WI38 (cell line): Measurements from ENCODE around the gene MAPRE2.

Experiments used
- H3K4me3 ChIP-seq: 2 replicates; pipeline ENCODE4 v1.5.1; 2011; ENCODE audit warnings: low read depth, mild to moderate bottlenecking, control low read depth, low read length
- CTCF ChIP-seq: IDR thresholded peaks from 2 replicates; pipeline ENCODE4 v1.5.1; 2012; ENCODE audit warnings: low read depth, mild to moderate bottlenecking, control low read depth, low read length

MAPRE2 gene

GRCh38 chr18:35045121-35045520, 3.9 kb downstream of the MAPRE2 start:
- no peak for TF ChIP-seq CTCF
- no peak overlapping the region for H3K4me3 ChIP-seq

GRCh38 chr18:35045806-35046205, 4.6 kb downstream of the MAPRE2 start:
- H3K4me3 ChIP-seq: no peak overlapping the region
- no peak for TF ChIP-seq CTCF

GRCh38 chr18:35047697-35048292, 6.6 kb downstream of the MAPRE2 start:
- no peak overlapping the region for H3K4me3 ChIP-seq
- TF ChIP-seq CTCF: no peak

GRCh38 chr18:35049111-35050027, 8.2 kb downstream of the MAPRE2 start:
- H3K4me3 ChIP-seq: no peak overlapping the region
- no peak for TF ChIP-seq CTCF

- H3K4me3 ChIP-seq: no peak overlapping the region
- no peak for TF ChIP-seq CTCF
Measured at GRCh38 chr18:35050028-35050546, 8.9 kb downstream of the MAPRE2 start.

- TF ChIP-seq CTCF: no peak
- no peak overlapping the region for H3K4me3 ChIP-seq
Measured at GRCh38 chr18:35050705-35051195, 9.5 kb downstream of the MAPRE2 start.
